GM20000 (cell line): ENCODE measurements around the gene TRABD.

Experiments
- DNase-seq: peaks from one replicate; pipeline ENCODE4 v3.0.0; 2012; ENCODE audit warnings: low spot score
- TF ChIP-seq, protein P1 (sequence below): IDR thresholded peaks from 2 replicates; pipeline ENCODE4 v1.5.1; 2012; ENCODE audit warnings: mild to moderate bottlenecking, control low read depth; ENCODE audit errors: extremely low read depth, missing control alignments

Gene TRABD

DNA sequence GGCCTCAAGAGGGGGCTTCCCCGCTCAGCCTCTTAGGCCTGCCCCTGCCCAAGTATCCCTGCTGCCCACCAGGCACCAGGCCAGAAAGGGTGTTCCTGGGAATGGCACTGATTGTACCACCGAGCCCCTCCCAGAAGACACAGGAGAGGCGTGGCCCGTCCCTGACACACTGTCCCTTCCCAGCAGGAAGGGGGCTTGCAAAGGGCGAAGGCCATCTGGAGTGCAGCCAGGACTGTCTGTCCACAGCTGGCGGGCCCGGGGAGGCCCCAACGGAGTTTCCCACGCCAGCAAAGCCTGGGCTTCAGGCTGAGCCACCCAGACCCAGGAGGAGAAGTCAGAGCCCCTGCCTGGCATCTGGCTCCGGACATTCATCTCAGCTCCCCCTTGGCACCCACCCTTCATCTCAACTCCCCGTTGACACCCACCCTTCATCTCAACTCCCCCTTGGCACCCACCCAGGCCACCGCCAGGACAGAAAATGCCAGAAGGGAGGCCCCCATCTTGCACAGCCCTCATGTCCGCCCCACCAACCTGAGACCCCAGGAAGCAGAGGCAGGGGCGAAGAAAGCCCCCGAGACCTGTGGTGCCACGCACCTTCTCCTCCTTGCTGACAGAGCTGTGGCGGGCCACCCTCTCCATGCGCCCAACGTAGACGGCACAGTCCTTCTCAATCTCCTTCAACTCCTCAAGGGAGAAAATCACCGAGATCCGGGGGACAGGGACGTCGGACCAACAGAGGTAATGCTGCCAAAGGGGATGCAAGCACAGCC is 39.7 kb downstream of the TRABD start:
- TF ChIP-seq, protein P1, sequence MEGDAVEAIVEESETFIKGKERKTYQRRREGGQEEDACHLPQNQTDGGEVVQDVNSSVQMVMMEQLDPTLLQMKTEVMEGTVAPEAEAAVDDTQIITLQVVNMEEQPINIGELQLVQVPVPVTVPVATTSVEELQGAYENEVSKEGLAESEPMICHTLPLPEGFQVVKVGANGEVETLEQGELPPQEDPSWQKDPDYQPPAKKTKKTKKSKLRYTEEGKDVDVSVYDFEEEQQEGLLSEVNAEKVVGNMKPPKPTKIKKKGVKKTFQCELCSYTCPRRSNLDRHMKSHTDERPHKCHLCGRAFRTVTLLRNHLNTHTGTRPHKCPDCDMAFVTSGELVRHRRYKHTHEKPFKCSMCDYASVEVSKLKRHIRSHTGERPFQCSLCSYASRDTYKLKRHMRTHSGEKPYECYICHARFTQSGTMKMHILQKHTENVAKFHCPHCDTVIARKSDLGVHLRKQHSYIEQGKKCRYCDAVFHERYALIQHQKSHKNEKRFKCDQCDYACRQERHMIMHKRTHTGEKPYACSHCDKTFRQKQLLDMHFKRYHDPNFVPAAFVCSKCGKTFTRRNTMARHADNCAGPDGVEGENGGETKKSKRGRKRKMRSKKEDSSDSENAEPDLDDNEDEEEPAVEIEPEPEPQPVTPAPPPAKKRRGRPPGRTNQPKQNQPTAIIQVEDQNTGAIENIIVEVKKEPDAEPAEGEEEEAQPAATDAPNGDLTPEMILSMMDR: no peak
- no peak for DNase-seq

DNA sequence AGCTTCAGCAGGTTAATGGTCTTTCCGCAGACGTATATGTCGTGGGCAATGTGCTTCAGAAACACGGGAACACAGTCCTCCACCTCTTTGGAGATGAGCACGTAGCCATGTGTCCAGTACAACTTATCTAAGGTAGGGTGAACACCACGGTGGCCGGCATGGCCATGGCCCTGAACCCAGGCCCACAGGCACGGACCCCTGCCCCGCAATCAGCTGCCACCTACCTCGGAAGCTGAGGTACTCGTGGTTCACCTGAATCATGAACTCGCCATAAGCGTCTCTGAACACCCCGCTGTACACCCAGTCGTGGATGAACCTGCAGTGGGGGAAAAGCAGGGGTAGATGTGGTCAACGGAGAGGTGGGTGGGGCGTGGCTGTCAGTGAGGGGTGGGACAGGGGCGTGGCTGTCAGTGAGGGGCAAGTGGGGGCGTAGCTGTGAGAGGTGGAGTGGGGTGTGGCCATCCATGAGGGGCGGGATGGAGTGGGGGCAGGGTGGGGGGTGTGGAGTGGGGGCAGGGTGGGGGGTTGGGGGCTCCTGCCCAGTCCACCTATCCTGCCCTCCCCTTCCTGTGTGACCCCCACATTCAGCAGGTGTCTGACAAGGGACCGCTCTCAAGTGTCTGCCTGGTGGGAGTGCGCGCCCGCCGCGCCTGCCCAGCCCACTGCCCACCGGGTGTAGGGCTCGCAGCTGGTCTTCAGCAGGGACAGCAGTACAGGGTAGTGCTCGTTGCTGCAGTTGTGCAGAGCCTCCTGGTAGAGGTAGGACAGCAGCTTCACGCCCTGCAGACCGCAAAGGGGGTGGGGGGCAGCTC is 40.6 kb downstream of the TRABD start:
- TF ChIP-seq, protein P1: no peak
- DNase-seq: no peak

DNA sequence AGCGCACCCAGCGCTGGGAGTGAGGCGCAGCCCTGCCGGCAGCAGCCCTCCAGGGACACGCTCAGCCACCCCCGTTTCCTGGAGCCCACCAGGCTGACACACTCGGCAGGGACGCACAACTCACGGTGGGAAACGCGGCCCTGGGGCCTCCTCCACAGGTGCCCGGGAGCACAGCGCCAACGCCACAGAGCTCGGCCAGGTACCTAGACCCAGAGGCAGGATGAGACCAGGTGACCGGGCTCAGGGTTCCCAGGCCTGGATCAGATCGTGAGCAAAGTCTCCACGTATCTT is 41.1 kb downstream of the TRABD start:
- no peak for DNase-seq
- TF ChIP-seq, protein P1: no peak

DNA sequence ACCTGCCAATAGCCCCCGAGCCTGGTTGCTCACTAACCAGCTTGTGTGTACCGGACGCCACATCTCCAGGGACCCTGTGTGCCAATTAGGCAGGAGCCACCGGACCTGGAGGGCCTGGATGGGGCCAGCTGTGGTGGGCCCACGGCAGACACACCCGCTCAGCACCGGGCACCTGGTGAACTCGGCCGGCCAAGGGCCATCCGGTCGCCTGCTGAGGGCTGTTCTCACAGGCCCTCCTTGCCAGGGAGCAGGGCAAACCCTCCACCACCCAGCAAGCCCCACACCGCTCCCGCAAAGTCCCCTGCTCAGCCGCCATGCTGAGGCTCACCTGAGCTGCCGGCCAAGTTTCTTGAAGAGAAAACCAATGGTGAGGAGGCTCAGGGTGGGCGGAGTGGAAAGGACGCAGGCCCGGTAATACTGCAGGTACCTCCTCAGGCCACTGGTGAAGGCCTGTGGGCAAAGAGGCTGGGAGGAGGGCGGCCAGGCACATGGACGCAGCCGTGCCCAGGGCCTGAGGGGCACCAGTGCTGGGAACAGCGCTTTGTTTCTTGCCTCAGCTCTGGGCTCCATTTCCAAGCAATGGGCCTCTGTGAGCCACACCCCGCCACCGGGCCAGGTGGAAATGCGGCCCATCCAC is 42.0 kb downstream of the TRABD start:
- DNase-seq: no peak
- TF ChIP-seq, protein P1: no peak

DNA sequence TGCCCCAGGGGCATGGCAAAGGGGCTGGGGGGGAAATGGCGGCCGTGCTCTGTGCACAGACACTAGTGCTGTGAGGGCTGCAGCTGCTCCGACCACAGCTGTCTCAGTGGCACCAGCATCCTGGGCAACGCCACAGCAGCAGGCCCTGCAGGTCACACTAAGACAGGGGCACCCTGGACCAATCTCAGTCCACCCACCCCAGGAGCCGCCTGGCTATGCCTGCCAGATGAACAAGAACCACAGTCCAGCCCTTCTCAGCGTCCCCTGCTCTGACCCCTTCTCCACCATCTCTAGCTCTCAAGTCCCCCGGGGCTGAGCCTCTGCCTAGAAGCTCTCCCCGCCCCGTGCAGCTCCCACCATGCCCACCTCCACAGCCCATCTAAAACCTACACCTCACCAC is 42.7 kb downstream of the TRABD start:
- TF ChIP-seq, protein P1: no peak
- no peak for DNase-seq

DNA sequence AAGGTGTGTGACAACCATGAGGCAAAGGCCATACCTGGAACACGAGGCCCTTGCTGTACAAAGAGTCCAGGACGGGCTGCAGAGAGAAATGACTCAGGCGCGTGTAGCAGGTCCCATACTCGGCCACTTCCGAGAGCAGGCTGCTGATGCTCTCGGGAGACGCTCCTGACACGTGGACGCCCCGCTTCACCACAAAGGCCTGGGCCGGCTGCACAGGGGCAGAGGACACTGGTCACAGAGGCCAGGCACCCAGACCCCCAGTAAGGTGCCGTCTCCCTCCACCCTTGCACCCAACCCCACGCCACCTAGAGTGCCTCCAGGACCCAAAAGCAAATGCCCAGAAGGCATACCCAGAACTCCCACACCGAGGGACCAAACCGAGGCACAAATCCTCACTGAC is 43.7 kb downstream of the TRABD start:
- DNase-seq: no peak

More for the DNA sequence above, 43.7 kb downstream of the TRABD start:
- TF ChIP-seq, protein P1: no peak
